HuH-7 (cell line): ENCODE results near the gene PTBP2.

Experiments used
- DNase-seq: peaks from one replicate; pipeline ENCODE4 v3.0.0; 2011; ENCODE audit warnings: low spot score

PTBP2 gene

DNA sequence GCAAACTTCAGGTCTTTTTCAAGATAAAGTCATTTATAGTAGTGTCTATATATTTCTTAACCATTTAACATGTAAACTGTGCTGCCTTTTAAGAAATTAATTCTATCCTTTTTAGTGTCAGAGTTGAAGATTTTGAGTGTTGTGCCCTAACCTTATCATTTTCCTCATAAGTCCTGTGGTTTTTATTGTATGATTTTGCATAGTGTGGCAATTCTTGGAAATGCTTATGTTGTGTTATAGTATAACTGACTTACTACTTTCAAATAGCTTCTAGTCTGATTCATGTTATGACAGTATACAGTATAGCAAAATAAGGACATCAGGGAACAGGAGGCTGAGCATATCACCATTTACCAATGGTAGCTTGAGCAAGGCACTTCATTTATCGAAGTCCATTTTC lies 99.1 kb downstream of the PTBP2 start:
- DNase-seq: no peak

DNA sequence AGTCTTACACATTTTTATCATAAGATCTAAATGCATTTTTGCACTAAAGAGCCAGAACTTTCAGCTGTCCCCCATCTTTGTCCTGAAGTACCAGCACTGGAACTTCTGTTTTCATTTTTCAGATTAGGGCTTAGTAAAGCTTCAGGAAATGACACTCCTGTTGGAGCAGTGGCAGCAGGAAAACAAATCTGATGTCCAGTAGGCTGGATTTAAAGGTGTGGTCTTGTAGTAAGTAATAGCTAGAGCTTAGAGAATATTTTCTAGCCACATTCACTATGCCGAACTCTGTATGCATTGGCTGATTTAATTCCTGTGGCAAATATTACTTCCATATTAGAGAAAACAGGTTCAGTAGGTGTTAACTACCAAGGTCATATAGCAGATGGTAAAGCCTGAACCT lies 103.6 kb downstream of the PTBP2 start:
- no peak for DNase-seq

DNA sequence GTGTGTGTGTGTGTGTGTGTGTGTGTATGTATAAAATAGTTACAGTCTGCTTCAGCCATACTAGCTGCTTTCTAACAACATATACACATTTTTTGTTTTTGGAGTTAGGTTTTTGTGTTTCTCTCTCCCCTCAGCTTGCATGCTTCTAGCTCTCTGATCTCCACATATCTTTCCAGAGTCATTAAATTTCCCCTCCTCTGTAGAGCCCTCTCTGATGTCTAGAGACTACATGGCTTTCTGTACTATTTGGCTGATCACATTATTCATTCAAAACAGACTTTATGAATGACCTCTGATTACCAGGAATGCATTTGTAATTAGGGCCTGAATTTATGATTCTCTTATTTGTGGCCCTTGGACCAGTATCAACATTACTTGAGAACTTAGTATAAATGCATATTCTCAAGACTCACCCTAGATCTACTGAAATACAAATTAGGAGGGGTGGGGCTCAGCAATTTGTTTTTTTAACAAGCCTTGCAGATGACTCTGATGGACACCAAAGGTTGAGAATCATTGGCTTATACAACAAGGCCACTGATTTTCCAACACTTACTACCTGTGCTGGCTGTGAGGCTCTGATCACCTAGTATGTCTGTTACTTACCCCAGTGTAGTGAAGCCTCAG lies 104.5 kb downstream of the PTBP2 start:
- no peak for DNase-seq

- DNase-seq: no peak
Measured at GRCh38 chr1:96833376-96833775, 111.8 kb downstream of the PTBP2 start.

DNA sequence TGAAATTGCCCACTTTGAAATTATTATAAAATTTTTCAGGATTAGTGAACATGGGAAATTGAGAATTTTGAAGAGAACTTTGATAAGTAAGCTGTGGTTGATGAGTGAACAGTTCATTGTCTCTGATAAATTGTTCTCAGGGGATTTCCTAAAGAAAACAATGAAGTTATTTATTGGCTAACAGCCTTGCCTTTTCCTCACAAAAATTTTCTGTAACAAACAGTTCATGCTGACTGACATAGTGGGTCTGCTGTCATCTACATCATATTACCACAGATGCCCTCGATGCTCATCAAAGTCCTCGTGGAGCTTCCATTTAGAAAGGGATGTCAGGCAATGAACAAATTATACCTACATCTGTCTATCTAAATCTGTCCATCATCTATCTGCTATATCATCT lies 113.4 kb downstream of the PTBP2 start:
- no peak for DNase-seq

DNA sequence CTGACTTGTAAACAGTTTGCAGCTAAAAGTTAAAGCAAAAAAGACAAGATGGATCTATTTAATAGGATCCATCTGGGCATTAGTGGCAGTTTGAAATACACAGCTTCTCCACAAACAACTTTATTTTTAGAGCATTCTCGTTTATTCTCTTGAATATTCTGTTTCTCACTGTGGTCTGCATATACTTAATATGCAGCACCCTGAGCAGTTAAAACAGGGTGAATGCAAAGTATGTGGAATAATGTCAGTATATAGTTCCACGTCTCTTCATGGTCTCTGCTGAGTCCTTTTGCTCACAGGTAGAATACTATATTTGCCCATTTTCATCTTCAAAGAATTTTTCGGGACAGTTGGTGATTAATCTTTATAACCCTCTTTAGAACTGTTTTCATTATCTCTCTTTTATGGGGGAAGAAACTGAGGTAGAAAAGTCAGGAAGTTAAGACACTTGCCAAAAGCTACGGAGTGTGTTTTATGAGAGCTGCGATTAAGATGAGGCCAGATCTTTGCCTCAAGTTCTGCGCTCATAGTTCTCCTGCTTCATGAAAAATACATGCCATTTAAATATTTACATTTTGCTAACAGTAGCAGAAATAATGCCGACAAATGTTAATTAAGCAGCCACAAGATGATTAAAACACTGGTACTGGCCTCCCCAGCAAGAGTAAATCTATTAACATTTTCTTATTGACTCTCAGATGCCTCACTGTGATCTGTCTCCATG lies 115.6 kb downstream of the PTBP2 start:
- DNase-seq: no peak

DNA sequence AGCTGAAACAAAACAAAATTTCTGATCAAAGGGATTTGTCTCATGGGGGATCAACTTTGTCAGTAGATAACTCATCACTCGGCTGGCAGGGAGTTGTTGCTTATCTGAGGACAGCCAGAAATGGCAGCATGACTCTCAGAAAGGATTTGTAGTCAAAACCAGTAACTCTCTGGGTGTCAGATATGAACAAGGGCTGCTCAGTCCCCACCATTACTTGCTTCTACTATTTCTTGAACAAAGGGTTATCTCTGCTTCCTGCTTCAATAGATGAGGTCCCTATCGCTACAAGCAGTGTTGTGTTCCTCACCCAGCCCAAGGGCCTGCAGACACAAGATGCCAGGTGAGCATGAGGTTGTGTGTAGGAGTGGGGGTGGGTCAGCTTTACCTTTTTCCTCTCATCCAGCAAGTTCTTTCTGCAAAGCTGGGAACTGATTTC lies 116.2 kb downstream of the PTBP2 start:
- no peak for DNase-seq

DNA sequence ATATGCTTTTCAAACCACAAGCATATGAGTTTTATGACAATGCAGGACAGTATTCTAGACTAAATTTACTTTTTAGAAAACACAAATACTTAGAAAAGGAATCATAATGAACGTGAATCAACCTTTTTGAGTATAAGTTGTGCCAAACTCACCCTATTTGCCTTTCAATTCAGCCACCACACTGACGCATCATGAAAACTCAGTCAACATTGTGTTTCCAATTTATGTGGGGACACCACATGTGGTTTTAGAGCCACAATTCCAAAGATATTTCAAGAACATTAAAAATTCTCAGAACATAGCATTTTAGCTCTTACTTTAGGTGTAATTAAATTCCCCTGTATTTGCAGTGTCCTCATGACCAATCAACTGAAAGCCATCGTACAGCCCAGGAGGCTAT lies 118.8 kb downstream of the PTBP2 start:
- no peak for DNase-seq

- DNase-seq: no peak
Measured at GRCh38 chr1:96842215-96842614, 120.6 kb downstream of the PTBP2 start.

- DNase-seq: no peak
Measured at GRCh38 chr1:96843196-96843595, 121.6 kb downstream of the PTBP2 start.

DNA sequence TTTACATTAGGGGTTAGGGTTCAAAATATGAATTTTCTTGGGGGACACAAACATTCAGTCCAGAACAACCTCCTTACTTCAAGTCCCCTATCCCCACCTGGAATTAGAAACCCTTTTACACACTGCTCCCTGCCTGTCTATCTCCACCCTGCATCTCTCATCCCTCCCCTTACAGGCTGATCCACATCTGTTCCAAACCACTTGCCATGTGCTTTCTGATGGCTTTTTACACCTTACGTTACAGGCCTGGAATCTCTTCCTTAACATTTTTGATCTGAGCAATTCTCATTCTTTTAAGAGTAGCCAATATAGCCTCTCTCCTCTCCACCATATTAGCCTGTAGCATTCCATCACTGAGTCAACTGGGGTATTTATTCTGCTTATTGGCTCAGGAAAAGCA lies 122.0 kb downstream of the PTBP2 start:
- no peak for DNase-seq

DNA sequence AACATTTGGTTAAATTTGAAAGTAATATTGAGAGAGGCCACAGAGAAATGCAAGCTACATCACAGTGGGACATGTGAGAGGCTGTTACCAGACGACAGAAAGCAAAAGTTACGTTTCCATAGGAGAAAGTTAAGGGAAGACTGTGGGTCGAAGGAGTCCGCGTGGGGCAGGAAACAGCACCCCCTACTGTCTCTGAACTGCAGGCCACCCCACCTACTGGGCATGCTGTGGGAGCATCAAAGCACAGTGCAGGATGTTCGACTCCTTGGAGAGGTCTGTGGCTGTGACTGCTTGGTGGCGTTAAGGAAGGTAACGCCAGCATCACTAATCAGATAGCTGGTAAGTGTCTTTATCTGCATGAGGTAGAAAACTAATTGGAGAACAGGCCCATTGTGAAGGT lies 123.9 kb downstream of the PTBP2 start:
- DNase-seq: peak; percentile 50

DNA sequence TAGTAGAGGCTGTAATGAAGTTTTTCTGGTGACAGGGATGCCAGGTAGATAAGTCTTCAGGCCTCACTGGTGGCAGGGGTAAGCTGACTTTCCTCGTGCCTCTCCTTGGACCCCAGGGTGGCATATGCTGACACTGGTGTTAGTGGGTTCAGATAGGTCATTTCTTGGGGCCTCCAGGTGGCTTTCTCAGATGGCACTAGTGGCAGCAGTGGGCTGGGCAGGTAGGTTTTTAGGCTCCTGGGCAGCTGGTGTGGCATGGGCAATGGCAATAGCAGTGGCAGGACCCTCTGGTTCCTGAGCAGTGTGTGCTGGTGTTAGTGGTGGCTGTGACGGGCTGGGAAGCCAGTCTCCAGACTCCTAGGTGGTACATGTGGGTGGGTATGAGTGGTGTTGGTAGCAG lies 140.3 kb downstream of the PTBP2 start:
- no peak for DNase-seq

- no peak for DNase-seq
Measured at GRCh38 chr1:96863449-96863848, 141.9 kb downstream of the PTBP2 start.
